ENCODE measurements around the gene KCNMA1. TPM values are rescaled to one million over a fixed set of nuclear protein-coding genes. Genes with fewer than 3 reads are reported as not detected.

The KCNMA1 gene
- total RNA-seq, 1 donor from 2014 or later, result 87.6 TPM

GRCh38 chr10:77643795-77644468 is 6.3 kb upstream of the KCNMA1 start:
- no peaks in the 10 kb centered on the region for H3K27me3 Mint-ChIP-seq (ENCODE audit: low read depth)
- peak; percentile 81 for TF ChIP-seq CTCF (IDR thresholded peaks at IDR 0.05)
- H3K4me3 Mint-ChIP-seq (ENCODE audit: unreplicated experiment), result no peak overlapping the region
- no peak for DNase-seq (ENCODE audit: low spot score)
- H3K27ac Mint-ChIP-seq (ENCODE audit: unreplicated experiment), result no peak overlapping the region
- no peaks in the 10 kb centered on the region for H3K36me3 Mint-ChIP-seq (ENCODE audit: low read depth)
- peaks cover 31% of the 10 kb centered on the region for H3K4me1 Mint-ChIP-seq (ENCODE audit: low read depth)
- no peaks in the 10 kb centered on the region for H3K9me3 Mint-ChIP-seq (ENCODE audit: low read depth)

- peak overlapping the region; percentile 46 for H3K27ac Mint-ChIP-seq (ENCODE audit: unreplicated experiment)
- TF ChIP-seq CTCF (IDR thresholded peaks at IDR 0.05), result peak; percentile 95
- peaks cover 34% of the 10 kb centered on the region for H3K4me1 Mint-ChIP-seq (ENCODE audit: low read depth)
- H3K27me3 Mint-ChIP-seq (ENCODE audit: low read depth), result no peaks in the 10 kb centered on the region
- no peak for DNase-seq (ENCODE audit: low spot score)
- H3K4me3 Mint-ChIP-seq (ENCODE audit: unreplicated experiment), result no peak overlapping the region
- H3K9me3 Mint-ChIP-seq (ENCODE audit: low read depth), result no peaks in the 10 kb centered on the region
- no peaks in the 10 kb centered on the region for H3K36me3 Mint-ChIP-seq (ENCODE audit: low read depth)
Measured at GRCh38 chr10:77641788-77642397, 4.3 kb upstream of the KCNMA1 start.

- no peaks in the 10 kb centered on the region for H3K9me3 Mint-ChIP-seq (ENCODE audit: low read depth)
- no peaks in the 10 kb centered on the region for H3K36me3 Mint-ChIP-seq (ENCODE audit: low read depth)
- TF ChIP-seq CTCF (IDR thresholded peaks at IDR 0.05), result no peak
Measured at GRCh38 chr10:77641344-77641743, 3.7 kb upstream of the KCNMA1 start.

GRCh38 chr10:77640167-77640566 is 2.6 kb upstream of the KCNMA1 start:
- Mint-ChIP-seq H3K9me3 (ENCODE audit: low read depth) (no peaks in the 10 kb centered on the region), H3K36me3 (ENCODE audit: low read depth) (no peaks in the 10 kb centered on the region), H3K4me3 (ENCODE audit: unreplicated experiment) (no peak overlapping the region), H3K4me1 (ENCODE audit: low read depth) (peaks cover 48% of the 10 kb centered on the region), H3K27me3 (ENCODE audit: low read depth) (no peaks in the 10 kb centered on the region), H3K27ac (ENCODE audit: unreplicated experiment) (no peak overlapping the region)
- no peak for DNase-seq (ENCODE audit: low spot score)
- no peak for TF ChIP-seq CTCF (IDR thresholded peaks at IDR 0.05)

More at GRCh38 chr10:77641344-77641743, 3.7 kb upstream of the KCNMA1 start:
- no peak overlapping the region for H3K4me3 Mint-ChIP-seq (ENCODE audit: unreplicated experiment)
- H3K27ac Mint-ChIP-seq (ENCODE audit: unreplicated experiment), result no peak overlapping the region
- peaks cover 39% of the 10 kb centered on the region for H3K4me1 Mint-ChIP-seq (ENCODE audit: low read depth)
- no peak for DNase-seq (ENCODE audit: low spot score)
- no peaks in the 10 kb centered on the region for H3K27me3 Mint-ChIP-seq (ENCODE audit: low read depth)

GRCh38 chr10:77639756-77640155 is 2.1 kb upstream of the KCNMA1 start:
- no peaks in the 10 kb centered on the region for H3K9me3 Mint-ChIP-seq (ENCODE audit: low read depth)
- no peaks in the 10 kb centered on the region for H3K36me3 Mint-ChIP-seq (ENCODE audit: low read depth)
- H3K4me1 Mint-ChIP-seq (ENCODE audit: low read depth), result peaks cover 52% of the 10 kb centered on the region
- no peak for DNase-seq (ENCODE audit: low spot score)
- no peak overlapping the region for H3K27ac Mint-ChIP-seq (ENCODE audit: unreplicated experiment)
- H3K4me3 Mint-ChIP-seq (ENCODE audit: unreplicated experiment), result no peak overlapping the region
- no peak for TF ChIP-seq CTCF (IDR thresholded peaks at IDR 0.05)
- no peaks in the 10 kb centered on the region for H3K27me3 Mint-ChIP-seq (ENCODE audit: low read depth)

Data from chondrocyte (in vitro differentiated cells).